Thyroid gland (tissue), 4 donors: Measurements from ENCODE around the gene NVL. TPM values are rescaled to one million over a fixed set of nuclear protein-coding genes. Genes with fewer than 3 reads are reported as not detected.
"Not testable (repeated sequence)": the region's sequence is repeated elsewhere in the genome, so short reads cannot be mapped to it uniquely, and the experiment has no call there.

Source experiments
- DNase-seq, 2 donors: peaks; one replicate each; pipeline ENCODE4 v3.0.0-alpha.2; 2019
- H3K27ac ChIP-seq, 3 donors: fragments of 200-600 bp; sonication (generic); 1 replicate in 2 of 3; 2 replicates in 1 of 3; pipeline ENCODE4 v1.5.1; 2016 to 2019; ENCODE audit warnings: mild to moderate bottlenecking in 1 of 3, moderate library complexity in 1 of 3
- H3K27me3 ChIP-seq: fragments of 200-600 bp; sonication (generic); one replicate; pipeline ENCODE4 v1.5.1; 2019
- H3K36me3 ChIP-seq, 2 donors: fragments of 200-600 bp; sonication (generic); one replicate each; pipeline ENCODE4 v1.5.1; 2016 to 2019
- H3K4me1 ChIP-seq, 2 donors: fragments of 200-600 bp; sonication (generic); one replicate each; pipeline ENCODE4 v1.5.1; 2017 to 2019
- H3K4me3 ChIP-seq, 3 donors: fragments of 200-600 bp; sonication (generic); replicated peaks in 1 of 3; 1 replicate in 2 of 3; 2 replicates in 1 of 3; pipeline ENCODE4 v1.5.1; 2016; ENCODE audit warnings: mild to moderate bottlenecking in 1 of 3
- H3K9me3 ChIP-seq: fragments of 200-600 bp; sonication (generic); one replicate; pipeline ENCODE4 v1.5.1; 2017
- POLR2A ChIP-seq, 2 donors: fragments of 450-650 bp; IDR thresholded peaks; one replicate each; pipeline ENCODE4 v1.6.1; 2017; ENCODE audit warnings: antibody characterized with exemption in 2 of 2, mild to moderate bottlenecking in 2 of 2, moderate library complexity in 1 of 2
- WGBS, 2 donors: methylation state at CpG; one replicate each; pipeline ENCODE4 v1.1.5; 2017; 5-methylcytosine and 5-hydroxymethylcytosine counted together
- intact Hi-C: fragments of 100-400 bp; cut with DNase I; formaldehyde crosslinking; loops from one replicate; pipeline ENCODE4 v1.15.1; 2023
- total RNA-seq, 4 donors: library from RNA; depleted of rRNA; stranded (reverse); fragments of >200 nt; gene quantifications; one replicate each; pipeline ENCODE4 v1.2.3, GENCODE V29; 2016
- TF ChIP-seq, protein P1 (sequence below), 6 experiments: fragments of 200-600 bp in 3 of 6; fragments of 450-650 bp in 3 of 6; sonication (generic) in 3 of 6; IDR thresholded peaks; one replicate each; pipeline ENCODE4 v1.5.1; 2016 to 2019; ENCODE audit warnings: antibody characterized with exemption in 6 of 6, mild to moderate bottlenecking in 2 of 6, inconsistent platforms in 1 of 6, moderate library complexity in 1 of 6

NVL gene
- total RNA-seq, 4 donors from 2014 or later, result 18.9 to 34.1 (median 26.8) TPM

DNA sequence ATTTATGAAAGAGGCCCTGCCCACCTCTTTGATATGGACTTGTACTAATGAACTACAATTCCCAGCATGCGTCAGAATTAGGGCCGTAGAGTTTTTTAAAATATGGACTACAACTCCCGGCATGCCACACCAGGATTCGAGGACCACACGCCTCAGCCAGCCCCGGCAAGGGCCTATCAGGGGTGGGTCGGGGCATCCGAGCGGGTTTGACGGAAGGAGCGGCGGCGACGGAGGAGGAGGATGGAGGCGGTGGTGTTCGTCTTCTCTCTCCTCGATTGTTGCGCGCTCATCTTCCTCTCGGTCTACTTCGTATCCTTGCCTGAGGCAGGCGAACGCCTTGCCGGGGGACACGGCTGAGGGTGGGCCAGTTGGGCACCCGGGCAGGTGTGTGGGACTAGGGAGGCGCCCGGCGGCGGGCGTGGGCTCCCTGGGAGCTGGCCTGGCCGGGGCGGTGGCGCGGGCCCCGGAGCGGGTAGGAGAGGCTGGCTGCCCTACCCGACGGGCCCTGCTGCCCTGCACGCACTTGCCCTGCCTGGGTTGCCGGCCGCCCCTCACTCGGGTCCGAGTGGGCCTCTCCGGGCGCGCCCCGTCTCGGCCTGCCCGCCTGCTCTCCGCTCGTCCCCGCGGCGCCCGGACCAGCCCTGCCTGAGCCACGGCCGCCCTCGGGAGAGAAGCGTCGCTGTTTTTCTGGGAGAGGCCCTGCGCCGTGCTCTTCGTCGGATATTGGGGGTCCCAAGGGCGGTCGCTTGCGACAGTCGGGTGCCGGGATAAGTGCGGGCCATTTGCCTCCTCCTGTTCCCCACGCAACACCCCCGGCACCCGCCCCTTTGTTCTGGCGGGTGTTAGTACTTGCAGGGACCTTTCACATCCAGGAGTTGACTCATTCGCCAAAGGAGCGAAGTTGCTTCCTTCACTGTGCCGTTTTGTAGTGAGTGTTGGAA lies 27.0 kb upstream of the NVL start, which contains the start of gene CNIH4:
Gene CNIH4 (plus strand): TSS at position 195 of the 941 bp plus-strand sequence. CDS start 46 bp downstream, at position 241.
- WGBS, 2 donors, result 0 to 1% methylated on average over 35 to 41 of the region's 78 CpGs
- TF ChIP-seq, protein P1, sequence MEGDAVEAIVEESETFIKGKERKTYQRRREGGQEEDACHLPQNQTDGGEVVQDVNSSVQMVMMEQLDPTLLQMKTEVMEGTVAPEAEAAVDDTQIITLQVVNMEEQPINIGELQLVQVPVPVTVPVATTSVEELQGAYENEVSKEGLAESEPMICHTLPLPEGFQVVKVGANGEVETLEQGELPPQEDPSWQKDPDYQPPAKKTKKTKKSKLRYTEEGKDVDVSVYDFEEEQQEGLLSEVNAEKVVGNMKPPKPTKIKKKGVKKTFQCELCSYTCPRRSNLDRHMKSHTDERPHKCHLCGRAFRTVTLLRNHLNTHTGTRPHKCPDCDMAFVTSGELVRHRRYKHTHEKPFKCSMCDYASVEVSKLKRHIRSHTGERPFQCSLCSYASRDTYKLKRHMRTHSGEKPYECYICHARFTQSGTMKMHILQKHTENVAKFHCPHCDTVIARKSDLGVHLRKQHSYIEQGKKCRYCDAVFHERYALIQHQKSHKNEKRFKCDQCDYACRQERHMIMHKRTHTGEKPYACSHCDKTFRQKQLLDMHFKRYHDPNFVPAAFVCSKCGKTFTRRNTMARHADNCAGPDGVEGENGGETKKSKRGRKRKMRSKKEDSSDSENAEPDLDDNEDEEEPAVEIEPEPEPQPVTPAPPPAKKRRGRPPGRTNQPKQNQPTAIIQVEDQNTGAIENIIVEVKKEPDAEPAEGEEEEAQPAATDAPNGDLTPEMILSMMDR (IDR thresholded peaks at IDR 0.05), result peak in 1 of 6 experiments; percentile 11
- TF ChIP-seq POLR2A (IDR thresholded peaks at IDR 0.05), result peak in 1 of 2 donors; percentile 88

DNA sequence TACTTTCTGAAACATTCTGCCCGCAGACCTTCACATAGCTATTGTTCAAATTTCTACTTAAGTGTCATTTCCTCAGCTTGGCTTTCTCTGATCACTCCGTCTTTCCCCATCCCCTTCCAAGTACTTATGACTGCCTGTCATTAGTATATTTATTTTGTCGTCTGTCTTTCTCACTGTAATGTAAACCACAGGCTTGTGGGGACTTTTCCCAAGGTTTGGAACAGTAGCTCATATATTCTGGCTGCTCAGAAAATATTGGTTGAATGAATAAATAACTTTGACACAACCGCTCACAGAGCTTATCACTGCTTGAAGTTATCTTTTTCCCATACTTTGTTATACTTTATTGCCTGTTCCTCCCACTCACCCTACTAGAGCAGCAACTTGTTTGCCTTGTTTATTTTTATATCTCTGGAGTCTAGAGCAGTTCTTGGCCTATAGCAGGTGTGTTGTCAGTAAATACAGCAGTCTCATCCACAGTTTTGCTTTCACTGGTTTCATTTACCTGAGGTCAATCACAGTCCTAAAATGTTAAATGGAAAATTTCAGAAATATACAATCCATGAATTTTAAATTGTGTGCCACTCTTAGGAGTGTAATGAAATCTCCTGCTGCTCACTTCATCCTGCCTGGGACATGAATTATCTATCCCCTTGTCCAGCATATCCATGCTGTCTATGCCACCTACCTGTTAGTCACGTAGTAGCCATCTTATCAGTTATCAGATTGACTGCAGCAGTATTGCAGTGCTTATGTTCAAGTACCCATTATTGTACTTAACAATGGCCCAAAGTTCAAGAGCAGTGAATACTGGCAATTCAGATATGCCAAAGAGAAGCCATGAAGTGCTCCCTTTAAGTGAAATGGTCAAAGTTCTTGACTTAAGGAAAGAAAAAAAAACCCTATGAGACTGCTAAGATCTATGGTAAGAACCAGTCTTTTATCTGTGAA lies 24.3 kb upstream of the NVL start:
- no peak overlapping the region for H3K27ac ChIP-seq
- DNase-seq, result no peak
- H3K4me3 ChIP-seq, result no peak overlapping the region
- intact Hi-C loops, result loop anchor here (10.0 kb wide), 1 partner anchor 101 kb away; no protein-coding TSS in a partner anchor
- WGBS, 2 donors, result 64 to 70% methylated on average over 5 of the region's 5 CpGs
- H3K27me3 ChIP-seq, result no peaks in the 10 kb centered on the region
- TF ChIP-seq, protein P1 (IDR thresholded peaks at IDR 0.05), result no peak
- TF ChIP-seq POLR2A (IDR thresholded peaks at IDR 0.05), result no peak
- H3K9me3 ChIP-seq, result no peaks in the 10 kb centered on the region
- H3K4me1 ChIP-seq, result peaks cover 7 to 9% of the 10 kb centered on the region in 2 donors
- no peaks in the 10 kb centered on the region for H3K36me3 ChIP-seq

More for the DNA sequence above, 27.0 kb upstream of the NVL start, which contains the start of gene CNIH4:
- peak; percentile 89 for DNase-seq
- Histone ChIP-seq H3K27ac (peak within 1 kb of the TSS; percentile 42 to 85 (median 62)), H3K27me3 (no peaks in the 10 kb centered on the region), H3K4me1 (peaks cover 7 to 9% of the 10 kb centered on the region in 2 donors), H3K9me3 (no peaks in the 10 kb centered on the region), H3K36me3 (no peaks in the 10 kb centered on the region), H3K4me3 (peak within 1 kb of the TSS; percentile 43 to 97 (median 74))
- intact Hi-C loops, result loop anchor here (10.0 kb wide), 1 partner anchor 98 kb away; no protein-coding TSS in a partner anchor

DNA sequence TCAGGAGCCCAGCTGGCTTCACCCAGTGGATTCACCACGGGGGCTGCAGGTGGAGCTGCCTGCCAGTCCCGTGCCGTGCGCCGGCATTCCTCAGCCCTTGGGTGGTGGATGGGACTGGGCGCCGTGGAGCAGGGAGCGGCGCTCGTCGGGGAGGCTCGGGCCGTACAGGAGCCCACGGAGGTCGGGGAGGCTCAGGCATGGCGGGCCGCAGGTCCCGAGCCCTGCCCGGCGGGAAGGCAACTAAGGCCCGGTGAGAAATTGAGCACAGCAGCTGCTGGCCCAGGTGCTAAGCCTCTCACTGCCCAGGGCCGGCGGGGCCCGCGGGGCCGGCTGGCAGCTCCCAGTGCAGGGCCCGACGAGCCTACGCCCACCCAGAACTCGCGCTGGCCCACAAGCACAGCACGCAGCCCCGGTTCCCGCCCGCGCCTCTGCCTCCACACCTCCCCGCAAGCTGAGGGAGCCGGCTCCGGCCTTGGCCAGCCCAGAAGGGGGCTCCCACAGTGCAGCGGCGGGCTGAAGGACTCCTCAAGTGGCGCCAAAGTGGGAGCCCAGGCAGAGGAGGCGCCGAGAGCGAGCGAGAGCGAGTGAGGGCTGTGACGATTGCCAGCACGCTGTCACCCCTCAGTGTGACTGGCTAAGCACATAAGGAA lies 22.6 kb upstream of the NVL start:
- WGBS, 2 donors, result 90 to 91% methylated on average over 37 to 40 of the region's 49 CpGs
- H3K27ac ChIP-seq, H3K36me3 ChIP-seq, DNase-seq, H3K27me3 ChIP-seq, H3K4me3 ChIP-seq, H3K9me3 ChIP-seq, H3K4me1 ChIP-seq: not testable (repeated sequence)
- intact Hi-C loops, result loop anchor here (10.0 kb wide), 1 partner anchor 102 kb away; no protein-coding TSS in a partner anchor

GRCh38 chr1:224349716-224350115 lies 19.7 kb upstream of the NVL start:
- not testable (repeated sequence) for H3K4me3 ChIP-seq, H3K4me1 ChIP-seq, H3K27ac ChIP-seq, H3K27me3 ChIP-seq, DNase-seq, H3K9me3 ChIP-seq, H3K36me3 ChIP-seq
- 92 to 96% methylated on average over 15 to 18 of the region's 30 CpGs for WGBS, 2 donors
- intact Hi-C loops, result loop anchor here (10.0 kb wide), 1 partner anchor 105 kb away; no protein-coding TSS in a partner anchor

DNA sequence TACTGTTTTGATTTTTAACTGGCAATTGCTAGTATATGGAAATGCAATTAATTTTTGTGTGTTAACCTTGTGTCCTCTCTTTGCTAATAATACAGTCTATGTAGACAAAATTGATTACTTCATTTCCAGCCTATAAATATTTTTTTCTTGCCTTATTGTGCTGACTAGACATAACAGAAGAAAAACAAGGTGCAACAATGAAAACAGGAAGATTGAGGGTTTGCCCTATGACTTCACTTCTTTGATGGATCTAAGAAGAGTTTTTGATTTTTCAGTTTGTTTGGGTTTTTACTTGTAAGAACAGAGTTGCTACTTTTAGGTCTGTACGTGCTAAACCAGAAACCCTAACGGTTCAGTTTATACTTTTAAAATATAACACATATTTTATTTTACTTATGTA lies 18.2 kb upstream of the NVL start:
- no peaks in the 10 kb centered on the region for H3K27me3 ChIP-seq
- no peak overlapping the region for H3K27ac ChIP-seq
- H3K4me3 ChIP-seq, result no peak overlapping the region
- DNase-seq, result no peak
- no peaks in the 10 kb centered on the region for H3K9me3 ChIP-seq
- no peaks in the 10 kb centered on the region for H3K4me1 ChIP-seq
- TF ChIP-seq, protein P1 (IDR thresholded peaks at IDR 0.05), result no peak
- intact Hi-C loops, result no loop called here
- no peaks in the 10 kb centered on the region for H3K36me3 ChIP-seq
- 82 to 88% methylated on average over 2 of the region's 2 CpGs for WGBS, 2 donors
